K562 (cell line): Measurements from ENCODE around the gene IGSF10. TPM values are rescaled to one million over a fixed set of nuclear protein-coding genes. Genes with fewer than 3 reads are reported as not detected.

Source experiments
- ATAC-seq: fragments of 200-7000 bp; cut with Tn5 transposase; 3 replicates; pipeline ENCODE4 v1.9.1; 2020; ENCODE audit warnings: moderate library complexity
- BruUV-seq: library from RNA; stranded (reverse); fragments of 400-500 nt; replicated peaks from 2 replicates; lab custom pipeline; 2021; lab: Mats Ljungman, UMichigan
- CTCF ChIA-PET: fragments of 300-600 bp; formaldehyde crosslinking; extraction: SDS; loops from one replicate; lab custom pipeline; 2021; ENCODE audit warnings: low intra/inter-chr PET ratio; lab: Yijun Ruan, JAX
- POLR2A ChIA-PET: fragments of 300-600, 350-650 bp; sonication (Branson Sonifier 250); formaldehyde crosslinking; extraction: SDS; loops from one replicate; lab custom pipeline; 2021; ENCODE audit warnings: antibody characterized with exemption, inconsistent platforms; lab: Yijun Ruan, JAX
- DNase-seq, 4 experiments: peaks; one replicate each; pipeline versions ENCODE4 v3.0.0 to v3.0.0-alpha.2; 2011 to 2018; ENCODE audit warnings: low spot score in 3 of 4, mixed read lengths in 3 of 4; ENCODE audit errors: extremely low read depth in 1 of 4
- FAIRE-seq: peaks from 2 replicates; lab custom pipeline; 2011; peaks lifted over from hg19 to GRCh38; lab: Jason Lieb, UNC
- H2AFZ ChIP-seq: 2 replicates; pipeline ENCODE4 v1.6.0; 2011; ENCODE audit warnings: low read depth, low read length, control low read depth, inconsistent platforms
- H3K27ac ChIP-seq: fragments of 200-600 bp; 3 replicates; pipeline ENCODE4 v1.8.0; 2011; ENCODE audit warnings: low read depth, mild to moderate bottlenecking, control low read depth, inconsistent platforms, low read length, moderate library complexity, mixed read lengths; ENCODE audit errors: extremely low read depth
- H3K27me3 ChIP-seq, 2 experiments: fragments of 300-600 bp in 1 of 2; 2 replicates in 1 of 2; 3 replicates in 1 of 2; pipeline versions ENCODE4 v1.6.0 to v1.8.0; 2011; ENCODE audit warnings: inconsistent platforms in 2 of 2, low read length in 2 of 2, mild to moderate bottlenecking in 1 of 2, mixed read lengths in 1 of 2, moderate library complexity in 1 of 2; ENCODE audit not compliant: control insufficient read depth in 2 of 2, insufficient read depth in 2 of 2
- H3K36me3 ChIP-seq: fragments of 300-600 bp; 3 replicates; pipeline ENCODE4 v1.8.0; 2011; ENCODE audit warnings: mild to moderate bottlenecking, low read length, inconsistent platforms; ENCODE audit not compliant: control insufficient read depth, insufficient read depth
- H3K4me1 ChIP-seq, 2 experiments: fragments of 200-600 bp in 1 of 2; replicated peaks in 1 of 2; 2 replicates in 1 of 2; 3 replicates in 1 of 2; pipeline versions ENCODE4 v1.5.1 to v1.8.0; 2011; ENCODE audit warnings: inconsistent platforms in 2 of 2, low read length in 2 of 2, mild to moderate bottlenecking in 1 of 2, mixed read lengths in 1 of 2, moderate library complexity in 1 of 2; ENCODE audit not compliant: control insufficient read depth in 2 of 2, insufficient read depth in 2 of 2
- H3K4me2 ChIP-seq: 2 replicates; pipeline ENCODE4 v1.6.1; 2011; ENCODE audit warnings: low read length, control low read depth, inconsistent platforms, mixed read lengths; ENCODE audit not compliant: insufficient read depth
- H3K4me3 ChIP-seq: fragments of 200-600 bp; sonication (generic), shearing (Covaris generic); 2 replicates; pipeline ENCODE4 v1.5.1; 2016; ENCODE audit warnings: control low read depth, inconsistent platforms
- H3K79me2 ChIP-seq: fragments of 200-600 bp; 3 replicates; pipeline ENCODE4 v1.8.0; 2011; ENCODE audit warnings: low read length, inconsistent platforms; ENCODE audit not compliant: control insufficient read depth, insufficient read depth
- H3K9ac ChIP-seq, 2 experiments: 2 replicates each; pipeline versions ENCODE4 v1.6.0 to v1.6.1; 2011; ENCODE audit warnings: low read depth in 2 of 2, low read length in 2 of 2, control low read depth in 1 of 2, inconsistent platforms in 1 of 2, mild to moderate bottlenecking in 1 of 2, mixed read lengths in 1 of 2; ENCODE audit not compliant: insufficient read depth in 1 of 2
- H3K9me1 ChIP-seq: one replicate; pipeline ENCODE4 v1.6.0; 2011; ENCODE audit warnings: inconsistent platforms, mild to moderate bottlenecking, low read length, moderate library complexity; ENCODE audit not compliant: control insufficient read depth, insufficient read depth
- H3K9me3 ChIP-seq: replicated peaks from 2 replicates; pipeline ENCODE4 v1.5.1; 2011; ENCODE audit warnings: low read depth, low read length, inconsistent platforms; ENCODE audit not compliant: control insufficient read depth, insufficient read depth
- H4K20me1 ChIP-seq: replicated peaks from 2 replicates; pipeline ENCODE4 v1.6.1; 2011; ENCODE audit warnings: low read length, inconsistent platforms, mixed read lengths; ENCODE audit not compliant: control insufficient read depth, insufficient read depth
- C11orf30 ChIP-seq: fragments of 450-650 bp; IDR thresholded peaks from 2 replicates; pipeline ENCODE4 v1.6.1; 2016; ENCODE audit warnings: low read depth, mild to moderate bottlenecking
- CAMTA2 ChIP-seq: fragments of 250-450 bp; sonication (Bioruptor Pico); conservative IDR thresholded peaks from 2 replicates; pipeline ENCODE4 v1.5.1; 2022
- E2F4 ChIP-seq: sonication (generic); formaldehyde crosslinking; IDR thresholded peaks from 2 replicates; pipeline ENCODE4 v1.8.0; 2022; ENCODE audit warnings: mild to moderate bottlenecking, low read depth, missing genetic modification reagents
- ESRRA ChIP-seq: fragments of 450-650 bp; IDR thresholded peaks from 2 replicates; pipeline ENCODE4 v1.6.1; 2014; ENCODE audit warnings: low read depth, mild to moderate bottlenecking, moderate library complexity, borderline replicate concordance
- FUS ChIP-seq: fragments of 200-400 bp; formaldehyde crosslinking; optimal IDR thresholded peaks from 2 replicates; pipeline ENCODE3; 2017; ENCODE audit warnings: low read depth, low read length
- NCOA1 ChIP-seq: fragments of 450-650 bp; IDR thresholded peaks from 2 replicates; pipeline ENCODE4 v1.6.1; 2016; ENCODE audit warnings: low read depth
- NFATC3 ChIP-seq: fragments of 450-650 bp; IDR thresholded peaks from 2 replicates; pipeline ENCODE4 v1.6.1; 2017; ENCODE audit warnings: mild to moderate bottlenecking
- NFE2L1 ChIP-seq: fragments of 450-650 bp; IDR thresholded peaks from 2 replicates; pipeline ENCODE4 v1.6.1; 2016; ENCODE audit warnings: missing genetic modification characterization, low read depth, mild to moderate bottlenecking, missing compliant biosample characterization, moderate library complexity, borderline replicate concordance
- RBM25 ChIP-seq: fragments of 200-400 bp; formaldehyde crosslinking; IDR thresholded peaks from 2 replicates; pipeline ENCODE4 v1.6.1; 2018; ENCODE audit warnings: low read length, low read depth, moderate library complexity; ENCODE audit not compliant: severe bottlenecking
- SP2 ChIP-seq: IDR thresholded peaks from 2 replicates; pipeline ENCODE4 v1.6.1; 2011; ENCODE audit warnings: mild to moderate bottlenecking, low read depth, low read length, moderate library complexity; ENCODE audit not compliant: poor library complexity, severe bottlenecking; ENCODE audit errors: extremely low read depth
- SRSF1 ChIP-seq: fragments of 200-400 bp; formaldehyde crosslinking; IDR thresholded peaks from 2 replicates; pipeline ENCODE4 v1.6.1; 2017; ENCODE audit warnings: mild to moderate bottlenecking, low read depth, low read length, moderate library complexity
- ZNF311 ChIP-seq: fragments of 250-450 bp; sonication (Bioruptor Pico); IDR thresholded peaks from 2 replicates; pipeline ENCODE4 v1.4.0; 2020; ENCODE audit warnings: mild to moderate bottlenecking, moderate library complexity
- ZNF57 ChIP-seq: fragments of 450-650 bp; formaldehyde crosslinking; IDR thresholded peaks from 2 replicates; pipeline ENCODE4 v1.4.0; 2020; ENCODE audit warnings: mild to moderate bottlenecking, moderate library complexity
- ZNF668 ChIP-seq: fragments of 250-450 bp; sonication (Bioruptor Pico); IDR thresholded peaks from 2 replicates; pipeline ENCODE4 v1.8.0; 2022; ENCODE audit warnings: mild to moderate bottlenecking, inconsistent platforms
- ZNF699 ChIP-seq: fragments of 250-450 bp; sonication (Bioruptor Pico); IDR thresholded peaks from 2 replicates; pipeline ENCODE4 v1.8.0; 2021; ENCODE audit warnings: mild to moderate bottlenecking, moderate library complexity; ENCODE audit not compliant: insufficient replicate concordance
- WGBS: fragments of 100-300 bp; shearing (Covaris generic); methylation state at CpG from one replicate; pipeline ENCODE4 v1.1.6; 2016; ENCODE audit warnings: low coverage, mixed read lengths; ENCODE audit not compliant: insufficient coverage; ENCODE audit errors: missing lambda C conversion rate; 5-methylcytosine and 5-hydroxymethylcytosine counted together
- in situ Hi-C: fragments of 300-500 bp; cut with MboI; formaldehyde crosslinking; loops from 4 replicates; pipeline ENCODE4 v1.15.0; 2018; ENCODE audit warnings: inconsistent platforms, mixed read lengths
- intact Hi-C: fragments of 100-400 bp; cut with micrococcal nuclease; formaldehyde crosslinking; loops from 2 replicates; pipeline ENCODE4 v1.14.2; 2022
- polyA plus RNA-seq, 8 experiments: library from polyadenylated mRNA; depleted of rRNA in 4 of 8; stranded (reverse) in 5 of 8; unstranded in 3 of 8; fragments of >200 nt; fragmentation: Nextera tagmentation in 2 of 8; fragmentation: Illumina TruSeq in 1 of 8; extraction: Ambion mirVana in 2 of 8; extraction: Trizol in 1 of 8; gene quantifications; 2 replicates each; pipeline versions ENCODE4 v1.2.1 to v1.2.3, GENCODE V29; 2011 to 2014; ENCODE audit warnings: inconsistent platforms in 1 of 8, missing spikeins in 1 of 8
- total RNA-seq, 7 experiments: library from RNA; depleted of rRNA in 6 of 7; stranded (reverse); fragments of >200 nt in 6 of 7; fragmentation: Illumina TruSeq in 2 of 7; extraction: Trizol in 2 of 7; gene quantifications; 2 replicates each; pipeline versions ENCODE4 v1.2.1 to v1.2.3, GENCODE V29; 2011 to 2021; ENCODE audit warnings: low replicate concordance in 1 of 7
- TF ChIP-seq, protein P1 (sequence below): IDR thresholded peaks from 2 replicates; pipeline ENCODE4 v1.6.1; 2014; ENCODE audit warnings: antibody characterized with exemption
- TF ChIP-seq, protein P2 (sequence below): sonication (generic); formaldehyde crosslinking; IDR thresholded peaks from 2 replicates; pipeline ENCODE4 v1.8.1; 2022; ENCODE audit warnings: missing genetic modification reagents
- TF ChIP-seq, protein P3 (sequence below): fragments of 200-800 bp; sonication (Bioruptor generic); IDR thresholded peaks from 2 replicates; pipeline ENCODE4 v1.6.1; 2017; ENCODE audit warnings: missing genetic modification characterization, missing compliant biosample characterization

IGSF10 gene
- total and polyA plus RNA-seq, 9 of the 15 experiments (the other 6 are each of a cell fraction or from before 2014, with no cell fraction given) = 0.11 to 1.2 (median 0.40) TPM

- 11% methylated on average over 1 of the region's 1 CpG for WGBS
- intact Hi-C loops = no loop called here
- no TSS peak for BruUV-seq
Measured at GRCh38 chr3:151483488-151483887, 22.6 kb upstream of the IGSF10 start.

More at GRCh38 chr3:151483488-151483887, 22.6 kb upstream of the IGSF10 start:
- ATAC-seq = no peak
- H3K9ac ChIP-seq = no peak overlapping the region
- H3K9me3 ChIP-seq = peaks cover 6% of the 10 kb centered on the region
- H3K4me2 ChIP-seq = no peak overlapping the region
- H3K27me3 ChIP-seq = no peaks in the 10 kb centered on the region
- DNase-seq = no peak
- H3K79me2 ChIP-seq = no peaks in the 10 kb centered on the region
- no peaks in the 10 kb centered on the region for H3K36me3 ChIP-seq
- TF ChIP-seq ZNF699 (CRISPR knock-in tag) = no peak
- TF ChIP-seq CAMTA2 (CRISPR knock-in tag) = no peak
- no peak for TF ChIP-seq SRSF1
- TF ChIP-seq ZNF311 (CRISPR knock-in tag) = no peak
- TF ChIP-seq, protein P1, sequence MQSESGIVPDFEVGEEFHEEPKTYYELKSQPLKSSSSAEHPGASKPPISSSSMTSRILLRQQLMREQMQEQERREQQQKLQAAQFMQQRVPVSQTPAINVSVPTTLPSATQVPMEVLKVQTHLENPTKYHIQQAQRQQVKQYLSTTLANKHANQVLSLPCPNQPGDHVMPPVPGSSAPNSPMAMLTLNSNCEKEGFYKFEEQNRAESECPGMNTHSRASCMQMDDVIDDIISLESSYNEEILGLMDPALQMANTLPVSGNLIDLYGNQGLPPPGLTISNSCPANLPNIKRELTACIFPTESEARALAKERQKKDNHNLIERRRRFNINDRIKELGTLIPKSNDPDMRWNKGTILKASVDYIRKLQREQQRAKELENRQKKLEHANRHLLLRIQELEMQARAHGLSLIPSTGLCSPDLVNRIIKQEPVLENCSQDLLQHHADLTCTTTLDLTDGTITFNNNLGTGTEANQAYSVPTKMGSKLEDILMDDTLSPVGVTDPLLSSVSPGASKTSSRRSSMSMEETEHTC = no peak
- TF ChIP-seq NFE2L1 (tag) = no peak
- no peak for TF ChIP-seq SP2
- no peak for TF ChIP-seq RBM25
- TF ChIP-seq FUS = no peak
- TF ChIP-seq NFATC3 = no peak
- TF ChIP-seq, protein P2, sequence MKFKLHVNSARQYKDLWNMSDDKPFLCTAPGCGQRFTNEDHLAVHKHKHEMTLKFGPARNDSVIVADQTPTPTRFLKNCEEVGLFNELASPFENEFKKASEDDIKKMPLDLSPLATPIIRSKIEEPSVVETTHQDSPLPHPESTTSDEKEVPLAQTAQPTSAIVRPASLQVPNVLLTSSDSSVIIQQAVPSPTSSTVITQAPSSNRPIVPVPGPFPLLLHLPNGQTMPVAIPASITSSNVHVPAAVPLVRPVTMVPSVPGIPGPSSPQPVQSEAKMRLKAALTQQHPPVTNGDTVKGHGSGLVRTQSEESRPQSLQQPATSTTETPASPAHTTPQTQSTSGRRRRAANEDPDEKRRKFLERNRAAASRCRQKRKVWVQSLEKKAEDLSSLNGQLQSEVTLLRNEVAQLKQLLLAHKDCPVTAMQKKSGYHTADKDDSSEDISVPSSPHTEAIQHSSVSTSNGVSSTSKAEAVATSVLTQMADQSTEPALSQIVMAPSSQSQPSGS (CRISPR knock-in tag) = no peak
- no peak for TF ChIP-seq C11orf30
- no peak for TF ChIP-seq ZNF57
- TF ChIP-seq ZNF668 = no peak
- TF ChIP-seq E2F4 (CRISPR knock-in tag) = no peak
- TF ChIP-seq, protein P3, sequence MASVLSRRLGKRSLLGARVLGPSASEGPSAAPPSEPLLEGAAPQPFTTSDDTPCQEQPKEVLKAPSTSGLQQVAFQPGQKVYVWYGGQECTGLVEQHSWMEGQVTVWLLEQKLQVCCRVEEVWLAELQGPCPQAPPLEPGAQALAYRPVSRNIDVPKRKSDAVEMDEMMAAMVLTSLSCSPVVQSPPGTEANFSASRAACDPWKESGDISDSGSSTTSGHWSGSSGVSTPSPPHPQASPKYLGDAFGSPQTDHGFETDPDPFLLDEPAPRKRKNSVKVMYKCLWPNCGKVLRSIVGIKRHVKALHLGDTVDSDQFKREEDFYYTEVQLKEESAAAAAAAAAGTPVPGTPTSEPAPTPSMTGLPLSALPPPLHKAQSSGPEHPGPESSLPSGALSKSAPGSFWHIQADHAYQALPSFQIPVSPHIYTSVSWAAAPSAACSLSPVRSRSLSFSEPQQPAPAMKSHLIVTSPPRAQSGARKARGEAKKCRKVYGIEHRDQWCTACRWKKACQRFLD (CRISPR knock-in tag) = no peak
- TF ChIP-seq ESRRA = no peak
- no peak for TF ChIP-seq NCOA1
- FAIRE-seq = no peak
- ChIA-PET CTCF (no interaction called here), POLR2A (interaction anchor here (1.3 kb wide), 1 partner anchor 154 kb away, joined by 4 read pairs; no protein-coding TSS in a partner anchor)
- H4K20me1 ChIP-seq = no peaks in the 10 kb centered on the region
- in situ Hi-C loops = no loop called here
- no peak overlapping the region for H3K27ac ChIP-seq
- no peaks in the 10 kb centered on the region for H3K9me1 ChIP-seq
- no peak overlapping the region for H3K4me3 ChIP-seq
- no peaks in the 10 kb centered on the region; a peak in 1 of 5 replicates for H3K4me1 ChIP-seq
- no peak overlapping the region for H2AFZ ChIP-seq
